Osteocyte (in vitro differentiated cells): ENCODE measurements around the gene SCARB1. TPM values are rescaled to one million over a fixed set of nuclear protein-coding genes. Genes with fewer than 3 reads are reported as not detected.
A peak's percentile ranks its signal among the peaks of the same experiment; 100 is the strongest.

ENCODE experiments used
- DNase-seq: peaks from one replicate; pipeline ENCODE4 v3.0.0; 2021; ENCODE audit warnings: mixed read lengths; ENCODE audit not compliant: unreplicated experiment; ENCODE audit errors: extremely low spot score
- H3K27ac Mint-ChIP-seq: one replicate; pipeline ENCODE4 v1.8.0; 2021; ENCODE audit warnings: mild to moderate bottlenecking, mixed read lengths; ENCODE audit not compliant: unreplicated experiment
- H3K27me3 Mint-ChIP-seq: one replicate; pipeline ENCODE4 v1.8.0; 2021; ENCODE audit warnings: mixed read lengths; ENCODE audit not compliant: unreplicated experiment
- H3K36me3 Mint-ChIP-seq: one replicate; pipeline ENCODE4 v1.8.0; 2021; ENCODE audit warnings: mixed read lengths; ENCODE audit not compliant: unreplicated experiment
- H3K4me1 Mint-ChIP-seq: one replicate; pipeline ENCODE4 v1.8.0; 2021; ENCODE audit warnings: mixed read lengths; ENCODE audit not compliant: unreplicated experiment
- H3K4me3 Mint-ChIP-seq: one replicate; pipeline ENCODE4 v1.8.0; 2021; ENCODE audit warnings: mild to moderate bottlenecking, moderate library complexity, mixed read lengths; ENCODE audit not compliant: unreplicated experiment
- H3K9me3 Mint-ChIP-seq: one replicate; pipeline ENCODE4 v1.8.0; 2021; ENCODE audit warnings: mixed read lengths; ENCODE audit not compliant: unreplicated experiment
- total RNA-seq: library from RNA; stranded (reverse); gene quantifications from 2 replicates; pipeline ENCODE4 v1.2.1, GENCODE V29; 2021
- TF ChIP-seq, protein P1 (sequence below): fragments of 200-600 bp; sonication (generic); IDR thresholded peaks from 2 replicates; pipeline ENCODE4 v1.5.0; 2021; ENCODE audit warnings: antibody characterized with exemption, mild to moderate bottlenecking, moderate library complexity

SCARB1 gene
- total RNA-seq, 1 donor from 2014 or later: 27.1 TPM

DNA sequence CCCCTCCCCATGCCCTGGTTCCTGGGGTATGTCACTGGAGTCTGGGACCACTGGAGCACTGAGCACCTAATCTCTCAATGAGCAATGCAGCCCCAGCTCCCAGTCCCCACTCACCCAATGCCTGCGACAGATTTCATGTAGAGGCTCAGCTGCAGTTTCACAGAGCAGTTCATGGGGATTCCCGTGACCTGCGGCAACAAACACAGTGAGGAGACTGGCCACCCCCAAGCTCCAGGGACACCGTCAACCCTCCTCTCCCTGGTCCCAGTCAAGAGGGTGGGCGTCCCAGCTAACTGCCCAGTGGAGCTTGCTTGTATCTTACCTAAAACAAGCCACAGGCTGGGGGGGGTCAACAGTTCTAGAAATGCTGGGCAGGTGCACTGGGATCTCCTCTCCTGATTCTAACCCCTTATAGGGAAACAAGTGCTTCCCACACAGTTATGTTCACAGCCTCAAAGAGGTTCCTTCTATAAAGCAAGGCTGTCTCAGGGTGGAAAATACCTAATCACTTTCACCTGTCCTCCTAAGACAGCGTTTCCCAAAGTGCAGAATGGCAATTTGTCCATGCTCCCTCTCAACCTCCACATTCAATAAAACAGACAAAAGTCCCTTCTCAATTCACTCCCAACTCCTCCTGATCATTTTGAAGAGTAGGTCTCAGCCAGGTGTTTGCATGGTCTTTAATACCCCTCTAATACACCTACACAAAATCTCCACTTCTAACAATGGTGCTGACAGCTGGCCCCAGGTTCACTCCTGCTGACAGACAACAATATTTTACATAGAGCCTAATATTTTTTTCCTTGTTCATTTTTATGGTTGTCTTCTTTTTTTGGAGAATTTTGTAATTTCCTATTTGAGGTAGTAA lies 68.3 kb downstream of the SCARB1 start:
- H3K27me3 Mint-ChIP-seq: no peaks in the 10 kb centered on the region
- TF ChIP-seq, protein P1, sequence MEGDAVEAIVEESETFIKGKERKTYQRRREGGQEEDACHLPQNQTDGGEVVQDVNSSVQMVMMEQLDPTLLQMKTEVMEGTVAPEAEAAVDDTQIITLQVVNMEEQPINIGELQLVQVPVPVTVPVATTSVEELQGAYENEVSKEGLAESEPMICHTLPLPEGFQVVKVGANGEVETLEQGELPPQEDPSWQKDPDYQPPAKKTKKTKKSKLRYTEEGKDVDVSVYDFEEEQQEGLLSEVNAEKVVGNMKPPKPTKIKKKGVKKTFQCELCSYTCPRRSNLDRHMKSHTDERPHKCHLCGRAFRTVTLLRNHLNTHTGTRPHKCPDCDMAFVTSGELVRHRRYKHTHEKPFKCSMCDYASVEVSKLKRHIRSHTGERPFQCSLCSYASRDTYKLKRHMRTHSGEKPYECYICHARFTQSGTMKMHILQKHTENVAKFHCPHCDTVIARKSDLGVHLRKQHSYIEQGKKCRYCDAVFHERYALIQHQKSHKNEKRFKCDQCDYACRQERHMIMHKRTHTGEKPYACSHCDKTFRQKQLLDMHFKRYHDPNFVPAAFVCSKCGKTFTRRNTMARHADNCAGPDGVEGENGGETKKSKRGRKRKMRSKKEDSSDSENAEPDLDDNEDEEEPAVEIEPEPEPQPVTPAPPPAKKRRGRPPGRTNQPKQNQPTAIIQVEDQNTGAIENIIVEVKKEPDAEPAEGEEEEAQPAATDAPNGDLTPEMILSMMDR: no peak
- no peaks in the 10 kb centered on the region for H3K36me3 Mint-ChIP-seq
- no peak for DNase-seq
- H3K9me3 Mint-ChIP-seq: no peaks in the 10 kb centered on the region
- peaks cover 48% of the 10 kb centered on the region for H3K4me1 Mint-ChIP-seq
- no peak overlapping the region for H3K4me3 Mint-ChIP-seq
- H3K27ac Mint-ChIP-seq: no peak overlapping the region

DNA sequence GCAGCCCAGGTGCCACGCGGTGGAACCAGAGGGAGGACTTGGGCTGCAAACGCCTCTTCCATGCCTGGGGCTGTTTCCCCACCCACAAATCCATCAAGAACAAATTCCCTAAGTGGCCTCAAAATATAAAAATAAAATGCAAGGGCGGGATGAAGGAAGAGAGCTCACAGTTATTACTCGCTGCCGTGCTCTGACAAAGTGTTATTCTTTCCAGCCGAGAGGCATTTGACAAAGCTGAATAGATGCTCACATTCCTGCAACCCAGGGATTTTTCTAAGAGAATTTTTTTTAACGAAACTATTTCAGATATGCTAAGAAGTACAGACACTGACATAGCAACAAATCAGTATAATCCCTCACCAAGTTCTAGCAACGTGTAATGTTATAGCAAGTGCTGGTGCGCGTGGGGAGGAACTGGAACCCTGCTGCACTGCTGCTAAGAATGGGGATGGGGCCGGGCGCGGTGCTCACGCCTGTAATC lies 70.7 kb downstream of the SCARB1 start:
- peak overlapping the region; percentile 95 for H3K27ac Mint-ChIP-seq
- H3K9me3 Mint-ChIP-seq: no peaks in the 10 kb centered on the region
- peak overlapping the region; percentile 52 for H3K4me3 Mint-ChIP-seq
- DNase-seq: no peak
- no peaks in the 10 kb centered on the region for H3K27me3 Mint-ChIP-seq
- H3K4me1 Mint-ChIP-seq: peaks cover 48% of the 10 kb centered on the region
- TF ChIP-seq, protein P1: no peak
- H3K36me3 Mint-ChIP-seq: peaks cover 3% of the 10 kb centered on the region

DNA sequence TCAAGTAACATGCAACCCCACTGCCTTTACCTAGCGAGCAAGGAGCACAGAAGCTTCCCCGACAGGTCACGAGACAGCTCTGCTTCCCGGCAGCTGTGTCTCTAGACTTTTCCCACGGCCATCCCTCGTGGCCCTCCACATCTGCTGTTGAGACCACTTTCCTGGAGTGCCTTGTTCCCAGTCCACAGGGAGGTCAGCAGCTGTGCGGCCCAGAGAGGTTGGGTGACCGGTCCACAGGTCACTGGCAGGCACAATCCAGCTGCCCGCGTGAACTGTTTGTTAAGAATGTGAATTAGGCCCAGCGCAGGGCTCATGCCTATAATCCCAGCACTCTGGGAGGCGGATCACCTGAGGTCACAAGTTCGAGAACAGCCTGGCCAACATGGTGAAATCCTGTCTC lies 71.5 kb downstream of the SCARB1 start:
- TF ChIP-seq, protein P1: no peak
- H3K4me1 Mint-ChIP-seq: peaks cover 46% of the 10 kb centered on the region
- H3K27ac Mint-ChIP-seq: peak overlapping the region; percentile 95

DNA sequence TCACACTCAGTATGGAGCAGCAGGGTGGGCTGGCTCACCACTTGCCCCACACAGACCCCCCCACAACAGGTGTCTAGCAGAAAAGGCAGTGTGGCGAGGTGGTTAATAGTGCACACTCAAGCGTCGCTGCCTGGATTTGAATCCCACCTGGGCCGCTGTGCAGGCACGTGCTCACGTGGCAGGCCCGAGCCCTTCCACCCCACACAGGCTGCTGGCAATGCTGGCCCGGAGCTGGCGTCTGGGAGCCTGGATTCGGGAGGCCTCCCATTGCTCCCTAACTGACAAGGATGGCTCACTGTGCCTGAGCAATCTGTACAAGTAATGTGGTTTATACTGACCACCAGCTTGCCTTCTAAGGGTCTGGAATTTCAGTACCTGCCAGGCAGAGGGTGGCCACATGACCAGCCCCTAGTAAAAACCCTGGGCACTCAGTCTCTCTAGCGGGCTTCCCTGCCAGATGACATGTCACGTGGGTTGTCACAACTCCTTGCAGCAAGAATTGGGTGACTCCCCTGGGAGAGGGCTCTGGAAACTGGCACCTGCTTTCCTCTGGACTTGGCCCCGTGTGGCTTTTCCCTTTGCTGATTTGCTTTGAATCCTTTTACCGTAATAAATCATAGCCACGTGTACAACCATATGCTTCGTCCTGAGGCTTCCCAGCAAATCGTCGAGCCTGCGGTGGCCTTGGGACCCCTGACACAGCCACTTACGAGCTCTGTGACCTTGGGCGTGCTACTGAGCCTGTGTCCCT lies 72.8 kb downstream of the SCARB1 start:
- Mint-ChIP-seq H3K27ac (no peak overlapping the region), H3K36me3 (peaks cover 11% of the 10 kb centered on the region), H3K4me1 (peaks cover 39% of the 10 kb centered on the region), H3K4me3 (no peak overlapping the region), H3K27me3 (no peaks in the 10 kb centered on the region), H3K9me3 (no peaks in the 10 kb centered on the region)
- TF ChIP-seq, protein P1: no peak
- no peak for DNase-seq

More for the DNA sequence above, 71.5 kb downstream of the SCARB1 start:
- Mint-ChIP-seq H3K9me3 (no peaks in the 10 kb centered on the region), H3K27me3 (no peaks in the 10 kb centered on the region), H3K4me3 (no peak overlapping the region), H3K36me3 (peaks cover 3% of the 10 kb centered on the region)
- DNase-seq: no peak
